Fibroblast of villous mesenchyme (primary cell): Measurements from ENCODE around the gene ARFGAP2. TPM values are rescaled to one million over a fixed set of nuclear protein-coding genes. Genes with fewer than 3 reads are reported as not detected.

Experiments
- DNase-seq: peaks from one replicate; pipeline ENCODE4 v3.0.0-alpha.2; 2010; ENCODE audit warnings: low read depth
- H3K4me3 ChIP-seq: 2 replicates; pipeline ENCODE4 v1.5.1; 2011; ENCODE audit warnings: low read depth, mild to moderate bottlenecking, low read length
- total RNA-seq: library from RNA; depleted of rRNA; stranded (reverse); fragments of >200 nt; gene quantifications from 2 replicates; pipeline ENCODE4 v1.2.3, GENCODE V29; 2012
- TF ChIP-seq, protein P1 (sequence below): IDR thresholded peaks from 2 replicates; pipeline ENCODE4 v1.5.1; 2012; ENCODE audit warnings: low read depth, mild to moderate bottlenecking, low read length; ENCODE audit not compliant: insufficient read depth

ARFGAP2 gene
- total RNA-seq, 1 donor: 112 TPM

DNA sequence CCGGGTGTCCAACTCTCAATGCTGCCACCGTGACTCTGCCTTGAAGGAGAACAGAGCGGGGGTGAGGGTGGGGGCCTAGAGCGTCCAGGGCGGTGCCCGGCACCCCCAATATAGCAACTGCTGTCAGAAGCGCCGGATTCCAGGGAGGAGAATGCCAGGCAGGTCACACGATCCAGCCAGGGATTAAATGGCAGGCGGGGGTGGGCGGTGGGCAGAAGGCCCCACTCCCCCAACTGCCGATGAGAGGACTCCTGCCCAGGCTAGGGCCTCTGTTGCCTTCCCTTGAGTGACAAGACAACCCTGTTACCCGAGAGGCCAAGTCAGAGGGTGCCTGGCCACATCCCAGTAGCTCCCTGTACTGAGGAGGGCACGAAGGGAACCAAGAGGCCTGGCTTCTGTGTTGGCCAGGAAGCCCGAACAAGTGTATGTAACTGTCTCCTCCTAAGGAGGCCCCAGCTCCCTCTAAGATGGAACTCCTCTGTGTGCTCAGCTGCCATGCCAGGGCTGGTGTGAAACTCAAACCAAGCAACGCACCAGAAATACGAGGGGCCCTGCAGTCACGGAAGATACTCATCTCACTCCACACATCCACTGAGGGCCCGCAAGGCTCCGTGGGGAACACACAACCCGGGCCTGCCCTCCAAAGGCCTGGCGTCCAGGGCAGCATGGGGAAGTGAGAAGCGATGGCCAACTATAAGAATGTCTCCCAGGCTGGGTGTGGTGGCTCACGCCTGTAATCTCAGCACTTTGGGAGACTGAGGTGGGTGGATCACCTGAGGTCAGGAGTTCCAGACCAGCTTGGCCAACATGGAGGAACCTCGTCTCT lies 6.6 kb upstream of the ARFGAP2 start:
- TF ChIP-seq, protein P1, sequence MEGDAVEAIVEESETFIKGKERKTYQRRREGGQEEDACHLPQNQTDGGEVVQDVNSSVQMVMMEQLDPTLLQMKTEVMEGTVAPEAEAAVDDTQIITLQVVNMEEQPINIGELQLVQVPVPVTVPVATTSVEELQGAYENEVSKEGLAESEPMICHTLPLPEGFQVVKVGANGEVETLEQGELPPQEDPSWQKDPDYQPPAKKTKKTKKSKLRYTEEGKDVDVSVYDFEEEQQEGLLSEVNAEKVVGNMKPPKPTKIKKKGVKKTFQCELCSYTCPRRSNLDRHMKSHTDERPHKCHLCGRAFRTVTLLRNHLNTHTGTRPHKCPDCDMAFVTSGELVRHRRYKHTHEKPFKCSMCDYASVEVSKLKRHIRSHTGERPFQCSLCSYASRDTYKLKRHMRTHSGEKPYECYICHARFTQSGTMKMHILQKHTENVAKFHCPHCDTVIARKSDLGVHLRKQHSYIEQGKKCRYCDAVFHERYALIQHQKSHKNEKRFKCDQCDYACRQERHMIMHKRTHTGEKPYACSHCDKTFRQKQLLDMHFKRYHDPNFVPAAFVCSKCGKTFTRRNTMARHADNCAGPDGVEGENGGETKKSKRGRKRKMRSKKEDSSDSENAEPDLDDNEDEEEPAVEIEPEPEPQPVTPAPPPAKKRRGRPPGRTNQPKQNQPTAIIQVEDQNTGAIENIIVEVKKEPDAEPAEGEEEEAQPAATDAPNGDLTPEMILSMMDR: no peak
- H3K4me3 ChIP-seq: no peak overlapping the region
- DNase-seq: no peak

DNA sequence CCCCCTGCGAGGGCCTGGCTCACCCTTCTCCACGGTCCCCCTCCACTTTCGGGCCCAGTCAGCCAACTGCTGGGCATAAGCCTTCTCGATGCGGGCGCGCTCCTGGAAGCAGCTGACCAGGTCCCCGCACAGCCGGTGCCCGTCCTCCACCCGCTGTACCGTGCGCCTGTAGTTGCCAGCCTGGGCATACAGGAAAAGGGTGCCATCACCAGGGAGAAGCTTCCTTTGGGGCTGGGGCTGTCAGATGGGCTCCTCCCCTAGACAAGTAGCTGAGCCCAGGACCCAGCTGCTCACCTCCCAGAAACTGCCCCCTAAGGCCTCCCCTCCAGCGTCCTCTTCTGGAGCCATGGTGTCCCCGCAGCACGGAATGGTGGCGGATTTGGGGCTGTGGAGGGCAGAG lies 5.7 kb upstream of the ARFGAP2 start:
- no peak overlapping the region for H3K4me3 ChIP-seq
- TF ChIP-seq, protein P1: no peak
- no peak for DNase-seq

DNA sequence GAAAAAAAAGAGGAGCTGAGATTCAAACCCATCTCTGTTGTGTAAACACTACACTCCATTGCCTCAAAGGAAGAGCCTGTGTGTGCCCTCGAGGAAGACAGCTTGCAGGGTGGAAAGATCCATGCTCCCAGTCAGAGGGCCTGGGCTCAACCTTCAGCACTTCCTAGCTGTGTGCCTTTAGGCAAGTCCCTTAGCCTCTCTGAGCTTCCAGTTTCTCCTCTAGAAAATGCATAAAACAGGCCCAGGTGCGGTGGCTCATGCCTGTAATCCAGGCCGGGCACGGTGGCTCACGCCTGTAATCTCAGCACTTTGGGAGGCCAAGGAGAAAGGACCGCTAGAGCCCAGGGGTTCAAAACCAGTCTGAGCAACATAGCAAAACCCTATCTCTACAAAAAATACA lies 4.6 kb upstream of the ARFGAP2 start:
- no peak overlapping the region for H3K4me3 ChIP-seq
- TF ChIP-seq, protein P1: no peak
- no peak for DNase-seq

DNA sequence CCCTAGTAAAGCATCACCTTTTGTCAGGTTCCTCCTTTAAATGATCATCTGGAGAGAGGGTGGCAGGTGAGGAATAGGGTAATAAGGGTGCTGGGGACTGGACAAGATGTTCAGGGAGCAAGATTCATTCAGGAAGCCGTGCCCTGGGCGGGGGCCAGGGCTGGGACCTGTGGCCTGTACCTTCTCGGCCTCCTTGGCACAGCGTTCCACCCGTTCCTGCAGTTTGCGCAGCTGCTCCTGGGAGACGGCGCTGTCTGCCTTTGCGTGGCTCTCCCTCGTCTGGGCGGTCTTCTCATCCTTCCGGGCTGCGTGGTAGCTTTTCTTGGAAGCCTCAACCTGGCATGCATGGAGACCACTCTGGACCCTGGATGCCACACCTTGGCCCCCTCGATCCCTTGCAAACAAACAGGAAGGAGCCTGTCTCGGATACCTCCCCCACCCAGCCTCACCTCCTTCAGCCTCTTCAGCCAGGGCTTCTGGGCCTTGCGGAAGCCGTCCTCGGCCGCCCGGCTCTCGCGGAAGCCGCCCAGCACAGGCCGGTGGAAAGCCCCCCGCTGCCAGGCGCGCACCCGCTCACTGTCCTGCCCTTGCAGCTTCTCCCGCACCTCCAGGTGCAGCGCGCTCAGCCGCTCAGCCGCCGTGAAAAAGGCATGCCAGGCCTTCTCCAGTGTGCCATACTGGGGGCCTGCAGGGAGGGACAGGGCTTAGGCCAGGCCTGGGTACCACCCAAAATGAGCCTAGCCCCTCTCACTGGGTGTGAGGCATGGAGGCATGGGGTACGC lies 3.5 kb upstream of the ARFGAP2 start:
- TF ChIP-seq, protein P1: no peak
- DNase-seq: no peak
- H3K4me3 ChIP-seq: no peak overlapping the region

DNA sequence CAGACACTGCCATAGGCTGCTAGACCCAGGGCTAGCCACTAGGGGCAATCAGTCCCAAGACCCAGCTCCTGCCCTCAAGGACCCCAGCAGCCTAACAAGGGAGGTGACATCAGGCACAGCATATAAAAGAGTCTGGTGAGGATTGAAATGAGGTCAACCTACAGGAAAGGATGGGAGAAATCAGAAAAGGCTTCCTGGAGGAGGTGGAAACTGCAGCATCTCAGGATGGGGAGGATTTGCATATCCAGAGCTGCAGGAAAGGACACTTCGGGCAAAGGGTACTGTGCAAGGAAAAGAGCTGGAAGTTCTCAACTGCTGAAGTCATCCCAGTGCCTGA lies 2.9 kb upstream of the ARFGAP2 start:
- DNase-seq: peak; percentile 42
- H3K4me3 ChIP-seq: no peak overlapping the region
- TF ChIP-seq, protein P1: peak; percentile 72

DNA sequence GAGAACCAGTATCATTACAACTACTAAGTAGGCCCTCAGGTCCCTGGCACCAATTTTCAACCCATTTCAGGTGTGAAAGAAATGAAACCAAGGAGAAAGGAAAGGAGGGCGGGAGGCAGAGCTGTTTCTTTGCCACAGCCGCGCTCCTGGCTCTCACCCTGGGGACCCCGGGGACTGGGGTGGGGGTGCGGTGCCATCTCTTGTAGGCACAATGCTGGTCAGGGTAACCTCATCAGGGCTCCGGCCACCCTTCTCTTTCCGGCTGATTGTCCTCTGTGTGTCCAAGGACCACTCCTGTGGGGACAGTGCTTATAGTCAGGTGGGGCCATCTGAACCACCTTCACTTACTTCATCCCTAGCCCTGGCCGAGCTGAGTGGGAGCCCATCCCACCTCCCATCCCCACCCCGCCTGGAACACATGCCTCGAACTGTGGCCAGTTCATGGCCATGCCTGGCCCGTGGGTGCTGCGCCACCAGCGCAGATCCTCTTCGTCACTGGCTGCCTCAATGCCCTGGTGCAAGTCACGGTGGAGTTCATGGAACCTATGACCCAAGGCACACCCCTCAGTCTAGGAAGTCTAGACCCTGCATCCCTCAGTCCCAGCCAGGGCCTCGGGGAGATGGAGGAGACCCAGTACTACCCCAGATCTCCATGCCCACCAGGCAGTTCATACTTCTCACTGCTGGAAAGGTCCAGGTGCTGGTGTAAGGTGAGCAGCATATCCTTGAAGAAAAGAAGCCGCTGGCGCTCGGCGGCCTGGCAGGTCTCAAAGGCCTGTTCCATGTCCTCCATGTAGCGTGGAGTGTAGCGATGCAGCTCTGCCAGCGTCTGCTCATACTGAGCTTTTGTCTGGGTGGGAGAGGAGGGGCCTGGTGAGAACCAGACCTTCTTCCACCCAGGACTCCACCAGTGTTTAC lies 2.3 kb upstream of the ARFGAP2 start:
- no peak for DNase-seq
- no peak overlapping the region for H3K4me3 ChIP-seq
- TF ChIP-seq, protein P1: no peak
